Neural cell (in vitro differentiated cells): ENCODE results near the gene CPA1. TPM values are rescaled to one million over a fixed set of nuclear protein-coding genes. Genes with fewer than 3 reads are reported as not detected.
A peak's percentile ranks its signal among the peaks of the same experiment; 100 is the strongest.

Experiments used
- H2AFZ ChIP-seq: fragments of 200-600, 300-800 bp; sonication (generic), shearing (Covaris generic); 2 replicates; pipeline ENCODE4 v1.6.0; 2014; ENCODE audit warnings: low read depth, mild to moderate bottlenecking, antibody characterized with exemption, low read length, moderate library complexity
- H3F3A ChIP-seq: fragments of 200-600 bp; shearing (Covaris generic); 2 replicates; pipeline ENCODE4 v1.6.1; 2016; ENCODE audit warnings: mild to moderate bottlenecking, moderate library complexity, mixed read lengths, antibody characterized with exemption, low read length; ENCODE audit not compliant: insufficient read depth, poor library complexity, severe bottlenecking
- H3K27ac ChIP-seq: fragments of 200-600, 300-800 bp; sonication (generic), shearing (Covaris generic); 2 replicates; pipeline ENCODE4 v1.5.1; 2014; ENCODE audit warnings: mild to moderate bottlenecking, low read length, moderate library complexity
- H3K27me3 ChIP-seq: fragments of 300-800, 200-600 bp; sonication (generic), shearing (Covaris generic); 2 replicates; pipeline ENCODE4 v1.6.0; 2014; ENCODE audit warnings: mild to moderate bottlenecking, low read depth, low read length, moderate library complexity; ENCODE audit not compliant: insufficient read depth
- H3K36me3 ChIP-seq: fragments of 300-800, 200-600 bp; sonication (generic), shearing (Covaris generic); 2 replicates; pipeline ENCODE4 v1.5.1; 2014; ENCODE audit warnings: mild to moderate bottlenecking, antibody characterized with exemption, low read length, moderate library complexity; ENCODE audit not compliant: insufficient read depth
- H3K4me2 ChIP-seq: fragments of 300-800, 200-600 bp; sonication (generic), shearing (Covaris generic); 2 replicates; pipeline ENCODE4 v1.6.0; 2014; ENCODE audit warnings: mild to moderate bottlenecking, low read length
- H3K4me3 ChIP-seq: fragments of 300-800, 200-600 bp; sonication (generic), shearing (Covaris generic); 2 replicates; pipeline ENCODE4 v1.5.1; 2014; ENCODE audit warnings: mild to moderate bottlenecking, low read length, moderate library complexity
- H3K79me2 ChIP-seq: fragments of 200-600 bp; shearing (Covaris generic); replicated peaks from 2 replicates; pipeline ENCODE4 v1.6.0; 2014; ENCODE audit warnings: mild to moderate bottlenecking, low read length, moderate library complexity; ENCODE audit not compliant: insufficient read depth
- H3K9ac ChIP-seq: fragments of 300-800, 200-600 bp; sonication (generic), shearing (Covaris generic); 2 replicates; pipeline ENCODE4 v1.6.1; 2016; ENCODE audit warnings: mild to moderate bottlenecking, low read length, mixed read lengths
- H3K9me2 ChIP-seq: fragments of 200-600 bp; shearing (Covaris generic); 2 replicates; pipeline ENCODE4 v1.6.1; 2016; ENCODE audit warnings: mild to moderate bottlenecking, low read length, mixed read lengths; ENCODE audit not compliant: insufficient read depth
- H3K9me3 ChIP-seq: fragments of 200-600, 300-800 bp; sonication (generic), shearing (Covaris generic); 2 replicates; pipeline ENCODE4 v1.6.1; 2016; ENCODE audit warnings: mild to moderate bottlenecking, mixed run types, low read length, moderate library complexity, mixed read lengths
- H4K20me1 ChIP-seq: fragments of 200-600 bp; shearing (Covaris generic); 2 replicates; pipeline ENCODE4 v1.6.1; 2016; ENCODE audit warnings: mild to moderate bottlenecking, mixed run types; ENCODE audit not compliant: insufficient read depth
- CTCF ChIP-seq: fragments of 450-650 bp; IDR thresholded peaks from 2 replicates; pipeline ENCODE4 v1.5.1; 2014; ENCODE audit warnings: antibody characterized with exemption, mild to moderate bottlenecking, moderate library complexity; ENCODE audit not compliant: poor library complexity, severe bottlenecking
- EP300 ChIP-seq: fragments of 450-650 bp; conservative IDR thresholded peaks from 2 replicates; pipeline ENCODE4 v1.6.1; 2014; ENCODE audit warnings: antibody characterized with exemption, mild to moderate bottlenecking, moderate library complexity; ENCODE audit not compliant: poor library complexity, severe bottlenecking
- EZH2 ChIP-seq: fragments of 200-600, 300-800 bp; shearing (Covaris generic), sonication (generic); IDR thresholded peaks from 2 replicates; pipeline ENCODE4 v1.6.1; 2014; ENCODE audit warnings: antibody characterized with exemption, low read length, borderline replicate concordance, mild to moderate bottlenecking; ENCODE audit not compliant: insufficient read depth, poor library complexity, severe bottlenecking
- MXI1 ChIP-seq: fragments of 450-650 bp; conservative IDR thresholded peaks from 2 replicates; pipeline ENCODE4 v1.6.1; 2014; ENCODE audit warnings: antibody characterized with exemption, mild to moderate bottlenecking; ENCODE audit not compliant: poor library complexity, severe bottlenecking
- POLR2AphosphoS5 ChIP-seq: IDR thresholded peaks from 2 replicates; pipeline ENCODE4 v1.6.1; 2012
- RAD21 ChIP-seq: fragments of 450-650 bp; conservative IDR thresholded peaks from 2 replicates; pipeline ENCODE4 v1.6.1; 2014; ENCODE audit warnings: antibody characterized with exemption, mild to moderate bottlenecking, moderate library complexity
- SMC3 ChIP-seq: fragments of 450-650 bp; conservative IDR thresholded peaks from 2 replicates; pipeline ENCODE4 v1.6.1; 2014; ENCODE audit warnings: antibody characterized with exemption, mild to moderate bottlenecking, moderate library complexity; ENCODE audit not compliant: poor library complexity
- TAF1 ChIP-seq: IDR thresholded peaks from 2 replicates; pipeline ENCODE4 v1.6.1; 2012; ENCODE audit warnings: low read depth
- polyA plus RNA-seq: library from polyadenylated mRNA; depleted of rRNA; stranded (reverse); fragments of >200 nt; gene quantifications from 2 replicates; pipeline ENCODE4 v1.2.3, GENCODE V29; 2014
- TF ChIP-seq, protein P1 (sequence below): IDR thresholded peaks from 2 replicates; pipeline ENCODE4 v1.6.1; 2012; ENCODE audit warnings: borderline replicate concordance

The CPA1 gene
- polyA plus RNA-seq, 1 donor from 2014 or later = not detected

- Histone ChIP-seq H3F3A (no peaks in the 10 kb centered on the region), H3K27ac (peak overlapping the region; percentile 72), H3K9me3 (no peaks in the 10 kb centered on the region), H3K4me2 (no peak overlapping the region), H3K79me2 (no peaks in the 10 kb centered on the region), H3K9ac (no peak overlapping the region), H3K4me3 (no peak overlapping the region), H3K9me2 (no peaks in the 10 kb centered on the region), H2AFZ (no peak overlapping the region), H3K27me3 (no peaks in the 10 kb centered on the region), H3K36me3 (peaks cover 5% of the 10 kb centered on the region), H4K20me1 (no peaks in the 10 kb centered on the region)
- TF ChIP-seq CTCF (no peak), EP300 (no peak), TAF1 (no peak), RAD21 (no peak), SMC3 (no peak), MXI1 (no peak), POLR2AphosphoS5 (no peak), EZH2 (no peak)
- TF ChIP-seq, protein P1, sequence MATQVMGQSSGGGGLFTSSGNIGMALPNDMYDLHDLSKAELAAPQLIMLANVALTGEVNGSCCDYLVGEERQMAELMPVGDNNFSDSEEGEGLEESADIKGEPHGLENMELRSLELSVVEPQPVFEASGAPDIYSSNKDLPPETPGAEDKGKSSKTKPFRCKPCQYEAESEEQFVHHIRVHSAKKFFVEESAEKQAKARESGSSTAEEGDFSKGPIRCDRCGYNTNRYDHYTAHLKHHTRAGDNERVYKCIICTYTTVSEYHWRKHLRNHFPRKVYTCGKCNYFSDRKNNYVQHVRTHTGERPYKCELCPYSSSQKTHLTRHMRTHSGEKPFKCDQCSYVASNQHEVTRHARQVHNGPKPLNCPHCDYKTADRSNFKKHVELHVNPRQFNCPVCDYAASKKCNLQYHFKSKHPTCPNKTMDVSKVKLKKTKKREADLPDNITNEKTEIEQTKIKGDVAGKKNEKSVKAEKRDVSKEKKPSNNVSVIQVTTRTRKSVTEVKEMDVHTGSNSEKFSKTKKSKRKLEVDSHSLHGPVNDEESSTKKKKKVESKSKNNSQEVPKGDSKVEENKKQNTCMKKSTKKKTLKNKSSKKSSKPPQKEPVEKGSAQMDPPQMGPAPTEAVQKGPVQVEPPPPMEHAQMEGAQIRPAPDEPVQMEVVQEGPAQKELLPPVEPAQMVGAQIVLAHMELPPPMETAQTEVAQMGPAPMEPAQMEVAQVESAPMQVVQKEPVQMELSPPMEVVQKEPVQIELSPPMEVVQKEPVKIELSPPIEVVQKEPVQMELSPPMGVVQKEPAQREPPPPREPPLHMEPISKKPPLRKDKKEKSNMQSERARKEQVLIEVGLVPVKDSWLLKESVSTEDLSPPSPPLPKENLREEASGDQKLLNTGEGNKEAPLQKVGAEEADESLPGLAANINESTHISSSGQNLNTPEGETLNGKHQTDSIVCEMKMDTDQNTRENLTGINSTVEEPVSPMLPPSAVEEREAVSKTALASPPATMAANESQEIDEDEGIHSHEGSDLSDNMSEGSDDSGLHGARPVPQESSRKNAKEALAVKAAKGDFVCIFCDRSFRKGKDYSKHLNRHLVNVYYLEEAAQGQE = no peak
Observed at GRCh38 chr7:130395421-130395820, 15.1 kb downstream of the CPA1 start.

DNA sequence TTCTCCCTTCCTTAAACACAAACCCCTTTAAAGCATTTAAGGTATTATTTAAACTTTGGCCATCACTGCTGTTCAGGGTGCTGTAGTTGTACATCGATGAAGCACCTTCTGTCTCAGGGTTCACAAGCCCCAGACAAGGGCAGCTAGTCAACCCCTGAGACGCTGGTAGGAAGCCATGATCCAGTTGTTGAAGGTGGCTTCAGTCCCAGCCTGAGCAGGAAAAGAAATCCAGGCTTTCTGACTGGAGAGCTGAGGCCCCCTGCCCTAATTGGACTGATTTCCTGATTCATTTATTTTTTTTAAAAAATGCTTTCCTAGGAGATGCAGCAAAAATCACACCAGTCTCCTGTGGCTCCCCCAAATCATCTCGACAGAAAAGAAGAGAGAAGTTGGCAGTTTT lies 15.8 kb downstream of the CPA1 start:
- Histone ChIP-seq H3F3A (no peaks in the 10 kb centered on the region), H3K9me2 (no peaks in the 10 kb centered on the region), H3K4me3 (no peak overlapping the region), H3K27ac (peak overlapping the region; percentile 72), H4K20me1 (no peaks in the 10 kb centered on the region), H3K9ac (peak overlapping the region; percentile 30), H3K36me3 (peaks cover 9% of the 10 kb centered on the region), H3K79me2 (no peaks in the 10 kb centered on the region), H3K27me3 (no peaks in the 10 kb centered on the region), H3K9me3 (no peaks in the 10 kb centered on the region), H3K4me2 (peak overlapping the region; percentile 7), H2AFZ (peak overlapping the region; percentile 5)
- no peak for TF ChIP-seq EZH2
- TF ChIP-seq RAD21 = no peak
- no peak for TF ChIP-seq MXI1
- TF ChIP-seq TAF1 = no peak
- no peak for TF ChIP-seq EP300
- TF ChIP-seq SMC3 = no peak
- TF ChIP-seq, protein P1 = no peak
- TF ChIP-seq CTCF = no peak
- no peak for TF ChIP-seq POLR2AphosphoS5
